ENCODE data around the gene TYW1.
"Not testable (repeated sequence)": the region's sequence is repeated elsewhere in the genome, so short reads cannot be mapped to it uniquely, and the experiment has no call there.

The TYW1 gene

DNA sequence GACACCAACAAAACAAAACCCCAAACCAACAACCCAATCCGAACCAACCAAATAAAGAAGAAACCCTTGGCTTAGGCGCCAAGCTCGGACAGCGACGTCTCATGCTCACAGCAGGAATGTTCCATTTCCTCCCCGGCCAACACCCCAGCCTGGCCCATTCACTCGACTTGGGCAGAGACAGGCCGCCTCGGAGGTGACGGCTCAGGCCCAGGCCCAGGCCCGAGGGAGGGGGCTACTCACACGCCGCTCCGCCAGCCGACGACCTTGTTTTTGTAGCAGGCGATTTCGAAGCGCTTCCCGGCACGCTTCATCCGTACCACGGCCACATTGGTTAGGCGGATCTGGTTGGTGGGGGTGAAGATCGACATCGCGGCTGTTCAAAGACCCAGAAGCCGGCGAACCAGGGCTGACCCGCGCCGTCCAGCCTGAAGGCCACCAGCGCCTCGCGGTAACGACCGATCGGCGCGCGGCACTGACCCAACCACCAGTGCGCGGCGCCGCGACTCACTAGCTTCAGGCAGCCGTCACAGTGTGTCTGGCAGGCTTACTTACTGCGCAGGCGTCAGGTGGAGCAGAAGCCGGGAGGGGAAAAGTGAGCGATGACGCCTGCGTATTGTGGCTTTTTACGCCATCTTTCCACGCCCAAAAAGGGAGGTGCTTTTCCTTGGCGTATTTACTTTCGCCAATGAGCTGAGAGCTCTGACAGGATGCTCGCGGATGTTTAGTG is 1.4 kb upstream of the TYW1 start, which contains the start of gene SBDS:
Gene SBDS, minus strand, starts transcription at position 537 of the 727 bp plus-strand sequence. Its CDS starts 169 bp downstream, at position 368.
- DNase-seq = peak; percentile 98 to 99

DNA sequence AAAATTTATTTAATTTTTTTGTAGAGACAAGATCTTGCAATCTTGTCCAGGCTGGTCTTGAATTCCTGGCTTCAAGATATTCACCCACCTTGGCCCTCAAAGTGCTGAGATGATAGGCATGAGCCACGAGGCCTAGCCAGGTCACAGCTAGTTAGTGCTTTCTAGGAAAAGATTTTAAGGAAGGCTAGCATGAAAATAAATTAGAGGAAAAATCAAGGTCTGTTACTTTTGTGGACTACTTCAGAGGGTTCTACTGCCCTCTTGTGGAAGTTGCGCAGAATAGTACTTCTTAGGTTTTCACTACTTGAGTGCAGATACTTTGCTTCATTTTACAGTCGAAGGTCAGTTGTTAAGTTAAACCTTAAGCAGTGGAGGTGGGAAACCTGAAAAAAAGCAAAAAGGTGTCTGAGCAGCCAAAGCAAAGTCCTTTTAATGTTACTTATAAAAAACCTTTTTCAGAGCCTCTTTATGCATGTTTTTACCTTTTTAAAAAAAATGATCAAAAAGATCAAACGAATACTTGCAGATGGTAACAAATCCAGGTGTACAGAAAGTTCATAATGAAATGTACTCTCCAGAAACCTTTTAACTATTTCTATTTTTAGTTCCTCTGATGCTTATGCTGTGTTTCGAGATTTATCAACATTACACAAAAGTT is 4.1 kb downstream of the TYW1 start:
- DNase-seq = peak in 1 of 2 experiments; percentile 36

DNA sequence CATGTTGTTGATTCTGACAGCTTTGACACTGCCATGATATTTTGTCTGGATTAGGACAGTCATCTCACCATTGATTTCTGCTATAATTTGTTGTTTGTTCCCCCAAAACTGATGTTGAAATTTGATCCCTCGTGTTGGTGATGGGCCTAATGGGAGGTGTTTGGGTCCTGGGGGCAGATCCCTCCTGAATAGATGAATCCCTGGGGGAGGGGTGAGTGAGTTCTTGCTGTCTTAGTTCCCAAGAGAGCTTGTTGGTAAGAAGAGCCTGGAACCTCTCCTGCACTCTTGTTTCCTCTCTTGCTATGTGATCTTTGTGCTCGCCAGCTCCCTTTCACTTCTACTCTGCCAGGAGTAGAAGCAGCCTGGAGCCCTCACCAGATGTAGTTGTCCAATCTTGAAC is 7.5 kb downstream of the TYW1 start:
- DNase-seq = not testable (repeated sequence)

DNA sequence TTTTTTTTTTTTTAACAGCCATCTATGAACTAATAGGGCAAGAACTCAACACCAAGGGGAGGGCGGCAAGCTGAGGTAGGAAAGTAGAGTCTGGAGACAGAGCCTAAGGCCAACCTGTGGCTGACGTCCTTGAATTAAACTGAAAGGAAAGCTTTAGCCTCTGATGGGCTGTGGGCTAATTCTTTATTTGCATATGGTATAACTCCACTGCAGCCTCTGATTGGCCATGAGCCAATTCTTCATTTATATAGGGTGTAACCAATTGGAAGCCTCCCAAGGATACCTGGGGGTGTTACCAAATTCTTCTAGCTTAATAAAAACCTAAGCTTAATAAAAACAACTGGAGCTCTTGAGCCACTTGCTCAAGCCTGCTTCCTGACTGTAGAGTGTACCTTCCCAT is 10.3 kb downstream of the TYW1 start:
- no peak for DNase-seq

DNA sequence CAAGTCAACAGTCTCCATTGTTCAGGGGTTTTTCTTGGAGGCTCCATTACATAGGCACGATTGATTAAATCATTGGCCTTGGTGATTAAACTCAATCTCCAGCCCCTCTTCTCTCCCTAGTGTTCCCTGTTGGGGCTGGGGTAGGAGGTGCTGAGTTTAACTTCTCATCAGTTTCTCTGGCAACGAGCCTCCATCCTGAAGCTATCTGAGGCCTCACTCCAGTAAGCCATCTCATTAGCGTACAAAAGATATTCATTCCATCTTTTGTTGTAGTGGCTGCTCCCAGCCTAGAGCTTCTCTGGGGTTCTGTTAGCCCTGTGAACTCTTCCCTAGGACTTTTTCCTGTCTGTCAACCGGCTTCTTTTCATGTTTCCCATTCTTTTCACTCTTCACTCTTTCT is 11.6 kb downstream of the TYW1 start:
- DNase-seq = no peak

DNA sequence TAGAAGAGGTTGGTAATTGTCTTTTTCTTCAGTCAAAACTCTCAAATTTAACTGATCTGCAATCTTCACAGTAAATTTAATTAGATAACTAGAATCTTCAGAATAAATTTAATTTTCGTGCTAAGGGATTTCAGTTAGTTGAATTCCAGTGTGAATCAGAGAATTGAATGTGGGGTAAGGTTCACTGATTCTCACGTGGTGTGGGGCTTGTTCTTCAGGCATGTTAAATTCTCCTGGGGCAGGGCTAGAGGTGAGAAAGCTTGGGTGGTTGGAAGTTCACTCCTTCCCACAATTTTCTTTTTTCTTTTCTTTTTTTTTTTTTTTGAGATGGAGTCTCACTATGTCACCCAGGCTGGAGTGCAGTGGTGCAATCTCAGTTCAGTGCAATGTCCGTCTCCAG is 13.0 kb downstream of the TYW1 start:
- not testable (repeated sequence) for DNase-seq

DNA sequence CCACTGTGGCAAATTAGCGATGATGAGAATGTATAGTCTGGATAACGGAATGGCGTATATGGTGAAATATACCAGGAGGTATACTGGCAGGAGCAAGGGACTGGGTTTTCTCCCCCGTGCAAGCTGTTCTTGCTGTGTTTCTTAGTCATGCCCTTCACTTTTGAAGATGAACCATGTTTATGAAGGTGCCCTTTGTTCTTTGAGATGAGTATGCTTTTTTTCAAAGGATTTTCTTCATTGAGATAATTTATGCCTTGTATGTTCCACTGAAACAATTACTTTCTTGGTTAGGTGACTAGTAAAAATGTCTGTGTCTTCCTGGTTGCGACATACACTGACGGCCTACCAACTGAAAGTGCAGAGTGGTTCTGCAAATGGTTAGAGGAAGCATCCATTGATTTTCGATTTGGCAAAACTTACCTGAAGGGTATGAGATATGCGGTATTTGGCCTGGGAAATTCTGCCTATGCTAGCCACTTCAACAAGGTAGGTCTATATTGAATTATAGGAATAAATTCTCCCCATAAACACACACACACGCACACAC is 17.5 kb downstream of the TYW1 start:
- DNase-seq = not testable (repeated sequence)

DNA sequence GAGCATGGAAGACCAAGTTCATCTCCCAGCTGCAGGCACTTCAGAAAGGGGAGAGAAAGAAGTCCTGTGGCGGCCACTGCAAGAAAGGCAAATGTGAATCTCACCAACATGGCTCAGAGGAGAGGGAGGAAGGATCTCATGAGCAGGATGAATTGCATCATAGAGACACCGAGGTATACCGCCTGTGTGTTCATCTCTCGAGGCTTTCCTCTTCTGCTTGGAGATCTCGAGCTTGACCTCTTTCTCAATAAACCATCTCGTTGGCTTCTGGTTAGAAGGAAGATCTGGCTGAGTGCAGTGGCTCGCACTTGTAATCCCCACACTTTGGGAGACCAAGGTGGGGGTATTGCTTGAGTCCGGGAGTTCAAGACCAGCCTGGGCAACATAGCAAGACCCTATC is 21.3 kb downstream of the TYW1 start:
- DNase-seq = not testable (repeated sequence)

DNA sequence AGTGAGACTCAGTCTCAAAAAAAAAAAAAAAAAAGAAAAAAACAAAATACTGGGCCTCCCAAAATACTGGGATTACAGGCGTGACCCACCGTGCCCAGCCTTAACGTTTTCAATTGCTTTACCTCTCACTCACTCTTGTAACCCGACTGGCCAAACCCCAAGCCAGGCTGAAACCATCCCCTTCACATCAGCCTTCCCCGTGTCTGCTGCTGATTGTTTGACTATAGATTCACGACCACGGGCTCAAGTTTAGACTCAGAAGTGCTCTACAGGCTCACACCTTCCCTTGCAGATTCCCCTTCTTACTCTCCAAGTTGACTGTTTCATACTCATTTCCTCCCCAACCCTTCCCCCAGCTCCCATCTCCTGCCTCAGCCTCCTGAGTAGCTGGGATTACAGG is 22.3 kb downstream of the TYW1 start:
- no peak for DNase-seq

DNA sequence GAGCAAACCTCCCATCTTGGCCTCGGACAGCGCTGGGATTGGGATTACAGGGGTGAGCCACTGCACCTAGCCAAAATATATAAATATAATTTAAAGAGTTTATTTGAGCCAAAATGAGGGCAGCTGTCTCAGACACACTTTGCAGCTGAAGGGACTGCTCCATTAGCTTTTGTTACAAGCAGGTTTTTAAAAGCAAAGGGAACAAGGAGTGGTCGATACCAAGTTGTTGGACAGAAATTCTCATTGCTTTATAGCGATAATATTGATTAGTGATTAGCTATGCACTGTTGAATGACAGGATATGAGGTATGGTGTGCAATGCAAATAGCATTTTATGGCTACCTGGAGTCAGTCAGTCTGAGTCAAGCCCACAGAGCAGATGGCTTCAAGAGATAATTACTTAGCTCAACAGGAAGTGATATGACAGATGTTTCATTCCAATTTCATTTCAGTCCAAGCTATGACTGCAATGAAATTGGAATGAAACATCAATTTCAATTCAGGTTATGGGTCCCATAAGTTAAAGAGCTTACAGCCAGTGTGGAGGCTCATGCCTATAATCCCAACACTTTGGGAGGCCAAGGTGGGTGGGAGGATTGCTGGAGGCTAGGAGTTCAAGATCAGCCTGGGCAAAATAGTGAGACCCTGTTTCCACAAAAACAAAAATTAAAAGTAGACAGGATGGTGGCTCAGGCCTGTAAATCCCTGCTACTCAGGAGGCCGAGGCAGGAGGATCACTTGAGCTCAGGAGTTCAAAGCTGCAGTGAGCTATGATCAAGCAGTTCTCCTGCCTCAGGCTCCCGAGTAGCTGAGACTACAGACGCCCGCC is 23.1 kb downstream of the TYW1 start:
- peak; percentile 27 to 35 for DNase-seq

DNA sequence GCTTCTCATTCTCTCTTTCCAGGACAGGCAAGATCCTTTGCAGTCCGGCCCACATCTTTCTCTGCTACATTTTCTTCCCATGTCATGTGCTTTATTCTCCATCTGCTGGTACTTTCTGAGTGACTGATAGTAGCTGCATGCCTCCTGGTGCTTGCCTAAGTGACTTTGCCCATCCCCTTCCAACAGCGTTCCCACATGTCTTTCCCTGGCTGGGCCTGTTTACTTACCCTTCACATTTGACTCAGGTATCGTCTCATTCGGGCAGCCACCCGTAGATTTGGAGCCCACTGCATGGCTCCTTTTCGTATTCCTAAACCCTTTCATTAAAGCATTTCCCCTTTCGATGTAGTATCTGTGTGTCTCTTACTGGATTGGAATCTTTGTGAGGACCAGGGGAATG is 24.6 kb downstream of the TYW1 start:
- DNase-seq = no peak

DNA sequence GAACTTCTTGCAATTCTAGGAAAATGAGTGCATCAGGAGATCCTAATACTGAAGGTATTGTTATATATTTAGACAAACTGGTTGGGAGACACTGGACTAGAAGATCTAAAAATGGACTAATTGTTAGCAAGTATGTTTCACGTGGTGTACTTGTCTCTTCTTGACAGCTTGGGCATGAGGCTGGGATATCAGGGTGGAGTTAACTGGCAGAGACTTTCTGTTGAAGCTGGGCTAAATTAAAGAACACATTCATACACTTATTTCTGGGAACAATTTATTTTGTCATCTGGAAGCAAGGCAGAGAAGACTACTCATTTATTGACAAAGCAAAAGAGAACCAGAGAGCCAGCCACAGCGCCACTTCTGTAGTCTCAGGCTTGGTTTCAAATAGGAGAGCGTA is 25.9 kb downstream of the TYW1 start:
- DNase-seq = no peak

DNA sequence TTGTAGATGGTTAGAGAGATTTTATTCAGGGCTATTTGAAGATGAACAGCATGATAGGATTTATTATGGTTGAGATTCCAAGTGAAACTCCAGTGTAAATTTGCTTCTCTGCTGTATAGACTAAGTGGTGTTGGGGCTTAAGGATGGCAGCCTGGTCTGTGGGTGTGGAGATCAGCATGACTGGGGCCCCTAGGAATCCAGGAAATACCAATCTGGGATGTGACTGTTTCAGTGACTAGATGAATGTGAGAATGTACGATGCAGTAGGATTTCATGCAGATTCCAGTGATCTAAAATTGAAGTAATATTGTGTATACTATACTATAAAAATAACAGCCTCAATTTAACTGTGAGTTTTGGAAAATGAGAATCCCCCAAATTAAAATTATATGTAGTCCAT is 28.8 kb downstream of the TYW1 start:
- not testable (repeated sequence) for DNase-seq

DNA sequence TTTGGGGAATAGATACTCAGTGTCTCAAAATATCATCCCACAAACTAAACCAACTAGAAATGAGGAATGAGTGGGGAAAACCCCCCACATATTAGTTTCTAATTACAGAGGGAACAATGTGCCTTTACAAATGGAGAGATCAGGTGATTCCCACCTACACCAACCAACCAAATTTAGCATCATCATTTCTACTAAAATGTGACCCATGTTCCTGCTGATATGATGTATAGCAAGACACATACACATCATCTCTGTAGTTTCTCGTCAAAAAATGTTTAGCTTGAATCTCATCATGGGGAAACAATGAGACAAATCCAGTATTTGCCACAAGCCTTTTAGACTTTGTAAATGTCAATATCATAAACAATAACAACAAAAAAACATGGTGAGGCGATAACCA is 35.1 kb downstream of the TYW1 start:
- not testable (repeated sequence) for DNase-seq

DNA sequence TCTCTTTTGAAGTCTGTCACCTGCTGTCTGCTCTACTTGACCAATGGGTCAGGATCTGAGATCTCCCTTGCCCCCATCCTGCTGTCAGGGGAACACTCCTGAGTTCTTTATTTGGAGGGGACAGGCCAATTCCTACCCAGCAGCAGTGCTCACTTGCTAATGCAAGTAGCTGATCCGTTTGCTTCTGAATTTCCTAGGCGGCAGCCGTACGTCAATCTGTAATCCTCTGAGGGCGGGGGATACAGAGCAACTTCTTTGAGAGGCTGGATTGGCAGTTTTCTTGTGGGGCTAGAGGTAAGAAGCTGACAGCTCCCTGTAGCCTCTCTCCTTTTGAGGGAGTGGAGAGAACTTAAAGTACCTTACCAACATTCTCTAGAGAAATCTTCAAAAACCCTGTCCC is 36.6 kb downstream of the TYW1 start:
- DNase-seq = no peak

DNA sequence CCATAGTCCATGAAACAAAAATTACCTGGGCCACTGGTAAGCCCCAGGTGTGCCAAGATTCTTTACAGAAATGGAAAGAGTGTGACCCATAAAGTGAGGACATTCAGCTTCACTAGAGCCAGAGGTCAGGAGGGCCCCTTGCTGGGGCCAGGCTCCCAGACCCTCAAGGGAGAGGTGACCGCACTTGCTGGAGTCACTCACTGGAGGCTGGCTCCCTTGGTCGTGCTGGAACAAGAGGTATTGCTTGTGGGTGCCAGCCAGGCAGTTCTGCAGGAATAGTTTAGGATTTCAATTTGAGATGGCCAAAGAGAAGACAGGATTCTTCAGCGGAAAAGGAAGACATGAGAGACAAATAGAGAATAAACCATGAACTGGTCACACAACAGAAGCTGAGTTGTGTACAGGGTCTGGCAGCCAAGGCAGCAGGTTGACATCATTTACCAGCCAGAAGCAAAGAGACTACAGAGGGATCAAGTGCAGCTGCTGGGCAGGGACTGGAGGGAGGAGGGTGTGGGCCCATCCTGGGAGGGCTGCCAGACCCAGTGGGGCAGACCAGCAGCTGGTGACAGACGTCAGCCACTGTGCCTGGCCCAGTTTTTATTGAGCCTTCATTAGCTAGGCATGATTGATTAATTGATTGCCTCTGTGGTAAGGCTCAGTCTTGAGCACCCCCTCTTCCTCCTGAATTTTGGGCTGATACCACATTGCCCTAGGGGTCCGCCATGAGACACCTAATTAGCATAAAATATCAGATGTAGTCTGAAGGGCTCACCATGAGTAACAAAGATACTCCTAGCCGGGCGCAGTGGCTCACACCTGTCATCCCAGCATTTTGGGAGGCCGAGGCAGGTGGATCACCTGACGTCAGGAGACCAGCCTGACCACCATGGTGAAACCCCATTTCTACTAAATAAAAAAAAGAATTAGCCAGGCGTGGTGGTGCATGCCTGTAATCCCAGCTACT is 40.1 kb downstream of the TYW1 start:
- not testable (repeated sequence) for DNase-seq

DNA sequence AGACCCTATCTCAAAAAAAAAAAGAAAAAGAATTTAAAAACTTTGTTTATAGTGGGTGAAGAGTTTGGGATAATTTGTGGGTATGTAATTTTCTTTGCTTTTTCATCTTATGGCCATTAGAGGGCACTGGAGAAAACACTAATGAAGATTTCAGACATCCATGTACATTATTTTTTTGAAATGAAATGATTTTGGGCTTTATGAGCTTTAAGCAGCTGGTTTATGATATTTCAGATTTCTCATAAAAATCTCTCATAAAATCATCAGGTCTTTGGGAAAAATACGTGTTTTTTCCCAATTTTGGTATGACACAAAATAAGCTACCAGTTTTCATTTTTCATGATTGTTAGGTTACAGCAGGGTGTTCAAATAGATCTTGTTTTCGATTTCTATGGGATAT is 44.2 kb downstream of the TYW1 start:
- not testable (repeated sequence) for DNase-seq

DNA sequence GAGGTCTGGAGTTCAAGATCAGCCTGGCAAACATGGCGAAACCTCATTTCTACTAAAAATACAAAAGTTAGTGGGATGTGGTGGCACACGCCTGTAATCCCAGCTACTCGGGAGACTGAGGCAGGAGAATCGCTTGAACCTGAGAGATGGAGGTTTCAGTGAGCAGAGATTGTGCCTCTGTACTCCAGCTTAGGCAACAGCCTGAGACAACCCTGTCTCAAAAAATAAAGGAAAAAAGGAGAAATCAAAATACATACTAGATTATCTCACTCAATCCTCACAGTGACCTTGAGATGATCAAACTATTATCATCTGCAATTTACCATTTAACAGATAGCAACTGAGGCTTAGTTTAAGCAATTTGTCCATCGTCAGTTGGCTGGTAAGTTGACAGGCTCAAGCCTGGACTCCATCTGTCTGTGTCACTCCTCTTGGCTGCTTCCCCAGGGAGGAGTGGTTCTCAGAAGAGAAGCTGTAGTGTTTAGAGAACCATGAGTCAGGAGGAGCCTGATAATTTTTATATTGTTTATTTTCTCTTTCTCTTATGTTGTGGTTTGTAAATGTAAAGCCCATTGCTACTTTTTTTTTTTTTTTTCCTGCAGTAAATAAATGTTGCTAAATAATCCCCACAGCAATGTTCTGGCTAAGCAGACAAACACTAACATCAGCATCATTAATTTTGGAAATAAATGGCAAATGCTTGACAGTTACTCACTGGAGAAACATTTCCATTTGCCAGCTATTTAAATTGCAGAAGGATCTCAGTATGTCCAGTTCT is 46.3 kb downstream of the TYW1 start:
- DNase-seq = not testable (repeated sequence)

DNA sequence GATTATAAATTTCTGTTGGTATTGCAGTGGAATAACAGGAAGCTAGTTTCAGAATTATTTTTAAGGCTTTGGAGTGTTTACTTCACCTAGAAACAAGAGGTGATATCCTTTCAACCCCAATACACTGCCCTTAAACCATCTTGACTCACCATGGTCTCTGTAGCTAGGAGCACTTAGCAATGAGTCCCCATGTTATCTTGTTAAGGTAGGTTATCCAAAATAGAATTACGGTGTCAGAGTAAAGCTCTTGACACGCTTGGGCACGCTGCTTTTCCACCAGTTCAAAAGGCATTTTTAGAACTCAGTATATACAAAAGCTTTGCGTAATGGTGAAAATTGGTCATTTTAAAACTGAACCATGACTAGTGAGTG is 46.9 kb downstream of the TYW1 start:
- DNase-seq = not testable (repeated sequence)

DNA sequence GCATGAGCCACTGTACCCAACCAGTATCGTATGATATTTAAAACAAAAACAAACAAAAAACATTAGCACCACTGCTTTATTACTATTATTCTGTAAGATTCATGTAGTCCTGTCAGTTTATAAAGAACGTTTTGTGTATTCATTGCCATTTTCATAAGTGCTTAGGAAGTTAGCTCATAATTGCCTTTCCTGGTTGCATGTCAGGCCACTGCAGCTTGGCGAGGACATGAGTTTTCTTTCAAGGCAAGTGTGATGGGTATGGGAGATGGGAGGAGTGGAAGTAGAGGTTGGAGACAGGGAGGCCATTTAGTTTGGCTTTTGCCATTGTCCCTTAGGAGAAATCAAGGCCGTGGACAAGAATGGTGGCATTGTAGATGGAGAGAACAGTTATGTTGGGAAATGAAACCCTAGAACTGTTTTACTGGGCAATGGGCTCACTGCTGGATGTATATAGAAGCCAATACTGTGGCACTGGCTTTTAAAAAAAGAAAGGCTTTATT is 48.9 kb downstream of the TYW1 start:
- no peak for DNase-seq

DNA sequence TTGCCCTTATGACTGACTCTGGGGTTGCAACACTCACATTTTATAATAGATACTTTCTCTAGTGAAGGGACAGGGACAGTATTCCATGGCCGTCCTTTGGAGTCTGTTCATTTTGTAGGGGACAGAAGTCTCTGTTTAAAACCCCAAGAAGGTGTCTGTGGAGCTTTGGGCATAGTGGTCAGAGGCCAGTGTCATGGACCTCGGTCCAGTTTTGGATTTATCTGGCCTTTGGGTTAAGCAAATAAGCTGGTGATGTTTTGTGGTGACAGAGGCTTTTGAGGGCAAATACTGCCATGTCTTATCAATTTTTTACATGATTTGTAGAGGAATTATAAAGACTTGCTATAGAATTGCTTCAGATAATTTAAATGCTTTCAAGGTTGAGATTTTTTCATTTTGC is 50.2 kb downstream of the TYW1 start:
- DNase-seq = not testable (repeated sequence)
